T-helper 2 cell treated with Interferon-gamma antibody and Interleukin-4, amounts not matched to agents 100 ng/mL and 5 ng/mL, for 36 hours (primary cell): ENCODE measurements around the gene ORM1. TPM values are rescaled to one million over a fixed set of nuclear protein-coding genes. Genes with fewer than 3 reads are reported as not detected.
"Not testable (repeated sequence)": the region's sequence is repeated elsewhere in the genome, so short reads cannot be mapped to it uniquely, and the experiment has no call there.

Source experiments
- intact Hi-C: fragments of 100-400 bp; cut with micrococcal nuclease; formaldehyde crosslinking; loops from one replicate; pipeline ENCODE4 v1.15.1; 2023
- total RNA-seq: library from RNA; stranded (reverse); gene quantifications from 2 replicates; pipeline ENCODE4 v1.2.3, GENCODE V29; 2022

Gene ORM1
- total RNA-seq, 1 donor from 2014 or later, result not detected

DNA sequence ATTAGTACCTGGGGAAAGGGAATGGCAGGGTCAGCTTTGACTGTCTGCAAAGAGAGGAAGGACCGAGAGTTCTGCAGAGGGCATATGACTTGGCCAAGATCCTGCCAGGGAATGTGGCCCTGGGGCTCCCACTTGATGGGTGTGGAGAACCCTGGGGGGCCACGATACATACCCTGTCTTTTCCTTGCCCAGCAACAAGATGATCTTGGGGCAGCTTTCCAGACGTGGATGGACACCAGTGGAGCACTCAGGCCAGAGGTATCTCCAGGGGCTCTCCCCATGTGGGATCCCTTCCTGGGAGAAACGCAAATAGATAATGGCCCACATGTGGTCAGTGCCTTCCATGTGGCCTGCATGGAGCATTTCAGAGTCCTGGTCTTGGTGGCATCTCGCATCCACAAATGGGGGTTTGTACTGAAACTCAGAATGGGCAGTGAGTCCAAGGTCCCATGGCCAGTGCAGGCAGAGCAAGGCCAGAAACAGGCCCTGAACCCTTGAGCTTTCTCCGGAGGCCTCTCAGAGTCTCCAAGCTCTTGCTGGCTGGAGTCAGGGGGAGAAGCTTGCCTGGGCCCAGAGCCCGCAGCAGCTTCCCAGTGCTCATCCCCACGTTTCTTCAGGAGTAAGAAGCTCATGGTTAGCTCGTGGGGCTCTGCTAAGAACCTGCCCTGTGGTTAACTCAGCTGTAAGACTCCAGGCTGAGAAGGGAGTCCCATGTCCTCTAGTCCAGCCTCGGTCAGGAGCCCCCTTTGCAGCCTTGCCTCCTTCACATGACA is 18.3 kb upstream of the ORM1 start:
- intact Hi-C loops, result no loop called here

DNA sequence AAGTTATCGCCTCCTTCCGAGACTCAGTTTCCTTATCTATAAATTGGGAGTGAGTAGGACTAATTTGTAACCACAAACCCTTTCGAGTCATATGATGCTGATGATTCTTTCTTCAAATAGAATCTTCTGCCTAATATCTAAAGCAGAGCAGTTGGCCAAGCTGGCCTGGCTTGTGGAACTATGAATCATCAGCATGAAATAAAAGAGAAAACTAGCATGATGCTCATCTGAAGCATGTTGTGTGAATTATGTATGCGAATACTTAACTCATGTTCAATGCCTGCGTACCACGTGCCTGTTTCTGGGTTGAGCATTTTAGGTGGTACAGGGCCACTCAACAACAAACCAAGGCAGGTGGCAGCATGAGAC is 15.0 kb upstream of the ORM1 start:
- intact Hi-C loops, result no loop called here

DNA sequence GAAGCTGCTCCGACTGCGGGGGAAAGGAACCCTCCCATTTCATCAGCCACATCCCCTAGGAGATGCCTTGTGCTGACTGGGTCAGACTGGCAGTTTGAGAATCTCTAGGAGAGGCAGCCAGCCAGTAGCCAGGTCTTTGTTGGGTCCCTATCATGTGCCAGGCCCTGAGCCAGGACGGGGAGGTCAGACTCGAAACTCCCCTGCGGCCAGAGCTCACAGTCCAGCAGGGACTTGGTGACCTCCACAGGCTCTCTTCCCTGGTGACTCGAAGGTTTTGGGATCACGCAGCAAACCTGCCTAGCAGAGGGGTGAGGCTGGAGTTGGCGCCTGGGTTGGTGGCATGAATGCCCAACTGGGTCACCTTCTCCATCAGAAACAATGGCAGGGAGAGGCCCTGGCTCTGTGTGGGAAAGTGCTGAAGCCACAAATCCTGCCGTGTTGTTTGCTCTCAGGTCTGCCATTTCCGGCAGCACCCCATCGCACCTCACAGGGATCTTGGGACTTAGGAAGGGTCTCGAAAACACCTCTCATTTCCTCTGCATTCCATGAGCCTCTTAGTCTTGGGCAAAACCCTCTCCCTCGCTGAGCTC is 14.4 kb upstream of the ORM1 start:
- intact Hi-C loops, result no loop called here

DNA sequence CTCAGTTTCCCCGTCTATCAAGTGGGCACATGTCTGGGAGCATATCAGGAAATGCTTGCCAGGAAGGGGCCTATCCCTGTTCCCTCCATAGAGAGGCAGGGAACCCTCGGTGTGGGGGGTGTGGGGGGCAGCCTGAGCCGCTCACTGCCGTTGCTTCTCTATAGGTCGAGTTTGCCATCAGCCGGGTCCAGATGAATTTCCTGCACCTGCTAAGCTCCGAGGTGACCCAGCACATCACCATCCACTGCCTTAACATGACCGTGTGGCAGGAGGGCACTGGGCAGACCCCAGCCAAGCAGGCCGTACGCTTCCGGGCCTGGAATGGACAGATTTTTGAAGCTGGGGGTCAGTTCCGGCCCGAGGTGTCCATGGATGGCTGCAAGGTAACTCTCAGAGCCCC is 13.8 kb upstream of the ORM1 start:
- intact Hi-C loops, result no loop called here

DNA sequence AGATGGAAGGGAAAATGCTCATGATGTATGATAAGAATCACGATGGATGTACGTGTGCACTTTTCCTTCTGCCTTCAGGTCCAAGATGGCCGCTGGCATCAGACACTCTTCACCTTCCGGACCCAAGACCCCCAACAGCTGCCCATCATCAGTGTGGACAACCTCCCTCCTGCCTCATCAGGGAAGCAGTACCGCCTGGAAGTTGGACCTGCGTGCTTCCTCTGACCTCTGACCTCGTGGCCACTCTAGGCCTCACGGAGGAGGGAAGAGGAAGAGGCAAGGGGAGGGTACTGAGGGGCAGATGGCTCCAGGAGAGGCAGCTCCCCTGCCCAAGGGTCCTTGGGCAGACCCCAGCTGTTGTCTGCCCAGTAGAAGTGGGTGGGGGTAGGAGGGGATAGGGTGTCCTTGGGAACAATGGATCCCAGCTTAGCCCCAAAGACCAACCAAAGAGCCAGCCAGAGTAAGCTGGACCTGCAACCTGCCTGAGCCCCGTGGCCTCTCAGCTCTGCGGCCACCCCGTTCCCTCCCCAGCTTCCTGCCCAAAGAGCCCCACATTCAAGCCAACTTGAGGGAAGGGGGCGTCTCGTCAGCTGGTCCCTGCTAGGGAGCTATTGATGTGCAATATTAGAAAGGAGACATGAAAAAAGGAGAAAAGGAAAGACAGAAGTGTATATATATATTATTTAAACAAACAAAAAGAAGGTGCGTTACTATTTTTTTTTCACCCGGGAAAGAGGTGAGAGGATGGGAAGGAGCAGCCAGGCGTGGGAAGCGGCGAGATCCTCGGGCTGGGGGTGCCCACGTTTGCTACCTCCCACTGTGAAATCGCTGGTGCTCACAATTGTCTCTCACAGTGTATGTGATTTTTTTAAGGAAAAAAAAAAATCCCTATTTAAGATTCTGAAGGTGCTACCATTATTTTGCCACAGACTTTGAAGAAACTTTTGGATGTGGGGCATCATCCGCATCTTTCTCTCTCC is 12.1 kb upstream of the ORM1 start:
- intact Hi-C loops, result no loop called here

DNA sequence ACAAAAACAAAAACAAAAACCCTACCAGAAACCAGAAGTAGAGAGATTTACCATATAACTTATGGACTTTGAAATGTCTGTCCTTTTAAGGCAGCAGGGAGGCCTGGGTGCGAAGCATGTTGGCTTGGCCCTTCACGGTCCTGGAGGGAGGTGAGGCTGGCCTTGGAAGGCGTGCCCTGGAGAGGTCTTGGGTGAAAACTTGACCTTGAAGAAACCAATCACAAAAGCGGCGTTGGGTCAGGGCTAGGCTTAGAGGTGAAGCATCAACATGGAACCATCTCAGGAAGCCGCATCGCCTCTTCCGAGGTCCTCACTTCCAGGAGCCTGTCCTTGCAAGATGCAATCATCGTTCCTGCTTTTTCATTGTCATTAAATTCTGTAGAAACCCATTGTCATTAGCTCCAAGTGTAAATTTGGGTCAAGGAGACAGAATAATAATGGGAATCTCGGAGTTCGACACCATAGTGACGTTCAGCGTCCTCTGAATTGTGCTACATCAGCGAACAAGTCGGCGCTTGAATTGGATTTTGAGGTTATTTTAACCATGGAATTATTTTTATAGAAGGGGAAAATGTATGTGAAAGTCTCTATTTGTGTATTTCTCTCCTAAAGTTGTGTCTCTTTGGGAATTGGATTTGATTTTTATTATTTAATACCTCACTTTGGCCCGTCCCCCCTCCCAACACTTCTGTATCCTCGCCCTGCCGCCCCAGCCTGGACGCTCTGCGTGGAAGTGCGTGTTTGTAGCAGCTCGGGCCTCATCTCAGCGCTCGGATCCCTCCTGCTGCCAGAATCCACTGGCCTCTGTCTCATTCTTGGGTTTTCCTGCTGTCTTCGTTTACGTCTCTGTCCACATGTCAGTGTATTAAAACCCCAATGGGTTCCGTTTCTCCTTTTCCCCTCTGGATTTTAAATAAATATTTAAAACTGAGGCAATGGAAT is 11.1 kb upstream of the ORM1 start:
- intact Hi-C loops, result no loop called here

DNA sequence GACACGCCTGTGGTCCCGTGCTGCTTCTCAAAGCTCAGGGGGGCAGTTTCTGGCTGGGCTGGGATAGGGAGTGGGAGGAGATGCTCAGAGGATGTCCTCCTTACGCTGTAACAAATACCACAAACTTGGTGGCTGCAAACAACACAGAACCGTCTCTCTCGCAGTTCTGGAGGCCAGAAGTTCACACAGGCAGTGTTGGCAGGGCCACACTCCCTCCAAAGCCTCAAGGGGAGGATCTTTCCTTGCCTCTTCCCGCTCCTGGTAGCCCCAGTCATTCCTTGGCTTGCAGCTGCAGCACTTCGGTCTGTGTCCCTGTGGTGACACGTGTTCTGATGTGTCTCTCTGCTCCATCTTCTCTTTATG is 10.4 kb upstream of the ORM1 start:
- intact Hi-C loops, result no loop called here

DNA sequence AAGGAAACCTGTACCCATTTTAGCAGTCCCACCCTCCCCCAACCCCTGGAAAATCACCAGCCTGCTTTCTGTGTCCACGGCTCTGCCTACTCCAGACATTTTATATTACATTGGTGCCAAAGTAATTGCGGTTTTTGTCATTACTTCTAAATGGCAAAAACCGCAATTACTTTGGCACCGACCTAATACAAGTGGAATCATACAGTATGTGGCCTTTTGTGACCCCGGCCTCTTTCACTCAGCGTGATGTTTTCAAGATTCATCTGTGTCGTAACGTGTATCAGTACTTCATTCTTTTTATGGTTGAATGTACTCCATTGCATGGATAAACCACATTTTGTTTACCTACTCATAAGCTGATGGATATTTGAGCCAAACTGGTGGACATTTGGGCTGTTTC is 9.7 kb upstream of the ORM1 start:
- intact Hi-C loops, result no loop called here

DNA sequence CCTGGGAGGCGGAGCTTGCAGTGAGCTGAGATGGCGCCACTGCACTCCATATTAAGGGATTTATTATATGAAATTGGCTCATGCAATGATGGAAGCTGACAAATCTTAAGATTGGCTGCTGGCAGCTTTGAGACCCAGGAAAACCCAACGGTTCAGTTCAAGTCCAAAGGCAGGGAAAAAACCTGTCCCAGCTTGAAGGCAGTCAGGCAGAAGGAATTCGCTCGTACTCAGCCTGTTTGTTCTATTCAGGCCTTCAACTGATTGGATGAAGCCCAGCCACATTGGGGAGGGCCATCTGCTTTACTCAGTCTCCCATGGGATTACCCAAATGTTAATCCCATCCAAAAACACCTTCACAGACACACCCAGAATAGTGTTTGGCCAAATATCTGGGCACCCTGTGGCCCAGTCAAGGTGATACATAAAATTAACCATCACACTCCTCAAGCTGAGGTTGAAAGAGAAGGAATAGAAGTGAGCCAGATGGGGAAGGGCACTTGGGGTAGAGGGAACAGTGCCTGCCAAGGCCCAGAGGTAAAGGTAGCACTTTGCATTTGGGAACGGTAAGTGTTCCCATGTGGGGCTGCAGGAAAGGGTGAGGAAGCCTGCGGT is 8.5 kb upstream of the ORM1 start:
- intact Hi-C loops, result no loop called here

DNA sequence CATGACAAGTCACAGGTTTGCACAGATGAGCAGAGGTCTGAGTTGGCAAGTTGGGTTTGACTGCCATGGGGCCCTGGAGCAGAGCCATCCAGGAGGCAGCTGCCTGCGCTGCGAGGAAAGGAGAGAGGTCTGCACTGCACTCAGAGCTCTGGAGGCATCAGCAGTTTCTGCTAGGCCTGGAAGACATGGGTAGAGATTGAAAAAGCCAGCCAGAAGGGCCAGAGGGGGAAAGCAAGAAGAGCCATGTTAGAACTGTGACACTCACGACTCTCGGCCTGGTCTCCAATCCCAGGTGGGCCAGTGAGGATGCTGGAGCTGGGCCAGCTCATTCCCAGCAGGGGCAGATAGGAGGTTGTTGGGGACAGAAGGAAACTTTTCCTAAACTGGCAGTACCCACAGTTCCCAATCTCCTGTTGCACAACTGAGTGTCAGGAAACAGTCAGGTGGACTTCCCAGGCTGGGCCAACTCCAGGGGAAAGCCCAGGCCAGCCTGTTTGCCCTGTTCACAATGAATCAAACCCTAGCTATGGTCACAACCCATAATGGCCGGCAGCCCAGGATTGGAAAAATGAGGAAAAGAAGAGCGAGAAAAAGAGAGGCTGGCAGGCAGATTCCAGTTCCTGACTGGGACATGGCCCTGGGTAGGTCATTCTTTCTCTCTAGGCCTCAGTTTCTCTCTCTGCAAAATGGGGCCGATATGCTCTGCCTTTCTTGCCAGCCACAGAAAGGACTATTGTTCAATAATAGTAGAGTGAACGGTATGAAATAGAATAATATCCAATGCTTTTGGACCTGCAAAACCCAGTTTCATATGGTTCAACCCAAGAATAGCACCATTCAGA is 7.8 kb upstream of the ORM1 start:
- intact Hi-C loops, result no loop called here

DNA sequence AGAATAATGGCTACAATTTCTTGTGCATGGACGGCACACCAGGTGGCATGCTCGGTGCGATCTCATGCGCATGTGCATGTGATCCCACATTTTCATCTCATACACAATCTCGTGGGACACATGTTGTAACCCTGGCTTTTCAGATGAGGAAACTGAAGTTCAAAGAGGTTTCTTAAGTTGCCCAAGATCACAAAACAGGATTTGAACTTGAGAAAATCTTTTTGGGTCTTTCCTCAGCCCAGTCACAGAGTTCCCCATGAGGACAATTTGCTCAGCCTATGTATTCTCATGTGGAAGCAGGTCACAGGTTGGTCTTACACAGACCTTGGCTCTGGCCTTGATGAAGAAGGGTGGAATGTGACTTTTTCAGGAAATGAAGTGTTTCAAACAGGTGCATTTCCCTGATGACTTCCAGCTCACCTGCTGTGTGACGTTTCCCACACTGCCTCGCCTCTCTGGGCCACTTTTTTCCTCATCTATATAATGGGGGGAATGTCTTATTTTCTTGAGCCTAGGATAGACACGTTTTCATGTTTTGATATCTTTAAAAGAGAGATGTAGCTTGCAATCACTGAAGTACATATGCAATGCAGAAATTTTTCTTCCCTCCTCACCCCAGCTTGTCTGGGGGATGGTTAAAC is 7.1 kb upstream of the ORM1 start:
- intact Hi-C loops, result no loop called here

DNA sequence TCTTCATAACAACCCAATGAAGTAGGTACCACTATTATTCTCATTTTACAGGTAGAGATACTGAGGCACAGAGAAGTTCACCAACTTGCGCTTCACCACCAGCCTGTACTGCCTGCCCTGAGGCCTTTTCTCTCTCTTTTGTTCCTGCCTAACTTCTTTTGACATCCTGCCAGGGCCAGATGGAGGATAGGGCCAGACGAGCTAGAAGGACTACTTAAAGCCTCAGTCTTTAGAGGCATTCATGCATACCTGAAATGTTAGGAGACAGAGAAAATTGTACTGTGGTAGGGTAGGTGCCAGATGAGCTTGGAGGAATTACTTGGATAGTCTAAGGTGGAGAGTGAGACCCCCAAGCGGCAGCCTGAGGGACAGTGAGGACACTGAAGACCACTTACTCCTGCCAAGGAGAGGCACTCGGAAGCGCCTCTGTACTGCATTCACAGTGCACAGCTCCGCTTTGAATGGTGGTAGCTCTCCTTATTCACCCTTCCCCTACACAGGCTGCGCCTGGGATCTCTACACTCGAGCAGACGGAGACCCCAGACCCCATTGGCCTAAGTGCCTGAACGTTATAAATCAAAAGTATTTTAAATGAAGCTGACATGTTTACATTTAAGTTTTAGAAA is 6.2 kb upstream of the ORM1 start:
- intact Hi-C loops, result no loop called here

DNA sequence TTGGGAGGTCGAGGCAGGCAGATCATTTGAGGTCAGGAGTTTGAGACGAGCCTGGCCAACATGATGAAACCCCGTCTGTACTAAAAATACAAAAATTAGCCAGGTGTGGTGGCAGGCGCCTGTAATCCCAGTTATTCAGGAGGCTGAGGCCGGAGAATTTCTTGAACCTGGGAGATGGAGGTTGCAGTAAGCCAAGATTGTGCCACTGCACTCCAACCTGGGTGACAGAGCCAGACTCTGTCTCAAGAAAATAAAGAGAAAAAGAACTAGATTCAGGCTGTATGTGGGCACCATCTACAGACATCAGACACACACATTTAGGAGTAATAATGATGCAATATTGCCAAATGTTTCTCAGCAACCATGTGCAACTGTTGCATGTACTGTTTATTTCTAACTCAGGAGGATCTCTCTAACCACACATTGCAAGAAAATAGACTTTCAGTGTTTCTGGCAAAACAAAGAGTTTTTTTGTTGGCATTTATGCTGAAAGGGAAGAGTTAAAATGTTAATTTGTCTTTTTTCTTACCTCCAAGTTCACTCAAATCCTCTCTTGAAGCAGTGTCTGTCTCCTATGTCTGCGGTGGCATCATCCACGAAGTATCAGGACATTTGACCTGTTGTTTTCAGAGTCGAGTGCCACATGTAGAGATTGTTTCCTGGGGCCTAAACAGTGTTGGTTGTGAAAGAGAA is 5.1 kb upstream of the ORM1 start:
- intact Hi-C loops, result no loop called here

DNA sequence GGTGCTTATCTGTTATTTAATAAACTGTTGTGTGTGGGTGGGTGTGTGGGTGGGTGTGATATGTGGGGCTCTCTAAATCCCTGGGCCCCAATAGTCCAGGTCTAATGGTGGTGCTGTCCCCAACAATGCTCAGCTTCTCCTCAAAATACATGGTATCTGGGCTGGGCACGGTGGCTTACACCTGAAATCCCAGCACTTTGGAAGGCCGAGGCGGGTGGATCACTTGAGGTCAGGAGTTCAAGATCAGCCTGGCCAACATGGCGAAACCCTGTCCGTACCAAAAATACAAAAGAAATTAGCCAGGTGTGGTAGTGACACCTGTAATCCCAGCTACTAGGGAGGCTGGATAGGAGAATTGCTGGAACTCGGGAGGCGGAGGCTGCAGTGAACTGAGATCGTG is 4.5 kb upstream of the ORM1 start:
- intact Hi-C loops, result no loop called here

DNA sequence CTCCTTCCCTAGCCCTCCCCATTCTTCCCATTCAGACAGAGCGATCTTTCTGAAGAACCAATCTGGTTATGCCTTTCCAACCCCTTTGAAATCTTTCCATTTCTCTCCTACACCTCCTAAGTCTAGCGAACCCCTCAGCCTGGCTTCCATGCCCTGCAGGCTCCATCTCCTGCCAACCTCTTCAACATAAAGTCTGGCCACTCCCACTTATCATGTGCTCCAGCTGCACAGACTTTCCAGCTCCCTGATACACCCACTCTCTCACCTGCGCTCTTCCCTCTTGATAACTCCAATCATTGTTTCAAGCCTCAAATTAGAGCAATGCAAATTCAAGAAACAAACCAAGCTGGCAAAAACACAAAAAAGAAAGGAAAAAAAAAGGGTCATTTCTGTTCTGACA is 3.8 kb upstream of the ORM1 start:
- intact Hi-C loops, result no loop called here

DNA sequence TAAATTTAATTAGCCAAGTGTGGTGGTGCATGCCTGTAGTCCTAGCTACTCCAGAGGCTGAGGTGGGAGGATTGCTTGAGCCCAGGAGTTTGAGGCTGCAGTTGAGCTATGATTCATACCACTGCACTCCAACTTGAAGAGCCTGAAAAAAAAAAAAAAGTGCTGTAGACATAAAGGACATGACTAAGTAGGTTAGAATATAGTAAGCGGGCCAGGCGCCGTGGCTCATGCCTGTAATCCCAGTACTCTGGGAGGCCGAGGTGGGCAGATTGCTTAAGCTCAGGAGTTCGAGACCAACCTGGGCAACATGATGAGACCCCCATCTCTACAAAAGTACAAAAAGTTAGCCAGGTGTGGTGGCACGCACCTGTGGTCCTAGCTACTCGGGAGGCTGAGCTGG is 2.2 kb upstream of the ORM1 start:
- intact Hi-C loops, result not testable (repeated sequence)

DNA sequence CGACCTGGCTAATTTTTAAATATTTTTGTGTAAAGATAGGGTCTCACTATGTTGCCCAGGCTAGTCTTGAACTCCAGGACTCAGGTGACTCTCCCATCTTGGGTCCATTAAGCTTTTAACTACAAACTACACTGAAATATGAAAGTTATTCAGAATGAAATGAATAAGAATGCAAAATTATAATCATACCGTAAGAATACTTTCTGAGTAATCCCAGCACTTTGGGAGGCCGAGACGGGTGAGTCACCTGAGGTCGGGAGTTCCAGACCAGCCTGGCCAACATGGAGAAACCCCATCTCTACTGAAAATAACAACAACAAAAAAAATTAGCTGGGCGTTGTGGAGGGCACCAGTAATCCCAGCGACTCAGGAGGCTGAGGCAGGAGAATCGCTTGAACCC is 1.1 kb upstream of the ORM1 start:
- intact Hi-C loops, result no loop called here

DNA sequence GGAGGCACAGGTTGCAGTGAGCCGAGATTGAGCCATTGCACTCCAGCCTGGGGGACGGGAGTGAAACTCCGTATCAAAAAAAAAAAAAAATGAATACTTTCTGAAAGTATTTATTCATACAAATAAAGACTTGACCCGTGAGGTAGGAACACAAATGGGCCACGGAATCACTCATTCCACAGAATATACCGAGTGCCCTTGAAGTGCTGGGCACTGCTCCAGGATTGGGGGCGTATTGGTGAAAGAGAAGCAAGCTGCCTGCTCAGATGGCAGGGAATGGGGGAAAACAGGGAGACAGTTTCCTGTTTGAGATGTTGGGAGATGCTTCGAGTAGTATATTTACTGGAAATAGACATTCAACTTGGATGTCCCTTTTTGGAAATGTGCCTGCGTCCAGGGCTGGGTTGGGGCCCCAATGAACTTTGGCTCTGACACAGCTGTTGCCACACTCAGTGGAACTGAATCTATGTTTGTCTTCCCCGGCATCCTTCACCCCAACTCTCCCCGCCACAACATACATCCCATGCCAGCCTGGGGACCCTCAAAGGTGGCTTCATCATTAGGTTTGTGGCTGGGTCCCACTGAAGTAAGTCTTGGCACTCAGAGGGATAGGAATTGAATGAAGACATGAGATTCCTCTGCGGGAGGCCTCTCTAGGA is 609 bp upstream of the ORM1 start:
- intact Hi-C loops, result not testable (repeated sequence)
